ENCODE results near the gene MNT.

Gene MNT

DNA sequence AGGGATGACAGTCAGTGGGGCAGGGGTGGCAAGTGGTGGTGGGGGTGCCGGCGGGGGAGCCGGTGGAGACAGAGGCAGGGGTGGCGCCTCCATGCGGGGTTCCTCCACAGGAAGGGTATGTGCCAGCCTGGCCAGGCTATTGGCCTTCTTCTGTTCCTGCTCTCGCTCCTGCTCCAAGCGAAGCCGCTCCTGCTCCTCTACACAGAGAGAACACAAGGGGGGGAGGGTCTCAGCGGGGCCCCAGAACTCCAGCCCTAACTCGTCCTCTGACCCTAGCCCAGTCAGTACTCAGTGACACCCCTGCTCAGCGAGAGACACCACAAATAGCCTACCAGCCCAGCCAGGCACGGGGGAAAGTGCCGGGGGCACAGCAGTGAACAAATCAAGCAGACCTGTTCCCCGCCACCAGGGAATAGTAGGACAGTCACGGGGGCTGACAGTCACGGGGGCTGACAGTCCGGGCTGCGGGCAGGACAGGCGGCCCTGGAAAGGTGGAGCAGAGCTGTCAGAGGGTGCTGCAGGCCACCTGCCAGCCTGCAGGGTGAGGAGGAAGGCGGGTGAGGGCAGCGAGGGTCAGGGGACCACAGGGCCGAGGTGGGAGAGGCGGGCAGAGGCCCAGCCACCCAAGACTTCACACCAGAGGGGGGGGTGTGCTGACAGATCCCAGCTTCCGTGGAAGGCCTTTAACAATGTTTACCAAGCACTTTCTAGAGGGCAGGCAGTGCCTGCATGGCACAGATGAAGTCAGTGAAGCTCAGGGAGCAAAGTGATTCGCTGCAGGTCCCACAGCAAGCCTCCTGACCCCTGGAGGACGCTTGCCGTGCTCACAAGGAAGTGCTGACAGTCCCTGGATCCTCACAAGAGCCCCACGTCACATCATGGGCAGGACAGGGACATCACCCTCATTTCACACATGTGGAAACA is 5.3 kb downstream of the MNT start:
- DNase-seq, result no peak

GRCh38 chr17:2394775-2395201 is 6.1 kb downstream of the MNT start:
- DNase-seq, result no peak

- no peak for DNase-seq
Observed at GRCh38 chr17:2393954-2394749, 6.7 kb downstream of the MNT start.

DNA sequence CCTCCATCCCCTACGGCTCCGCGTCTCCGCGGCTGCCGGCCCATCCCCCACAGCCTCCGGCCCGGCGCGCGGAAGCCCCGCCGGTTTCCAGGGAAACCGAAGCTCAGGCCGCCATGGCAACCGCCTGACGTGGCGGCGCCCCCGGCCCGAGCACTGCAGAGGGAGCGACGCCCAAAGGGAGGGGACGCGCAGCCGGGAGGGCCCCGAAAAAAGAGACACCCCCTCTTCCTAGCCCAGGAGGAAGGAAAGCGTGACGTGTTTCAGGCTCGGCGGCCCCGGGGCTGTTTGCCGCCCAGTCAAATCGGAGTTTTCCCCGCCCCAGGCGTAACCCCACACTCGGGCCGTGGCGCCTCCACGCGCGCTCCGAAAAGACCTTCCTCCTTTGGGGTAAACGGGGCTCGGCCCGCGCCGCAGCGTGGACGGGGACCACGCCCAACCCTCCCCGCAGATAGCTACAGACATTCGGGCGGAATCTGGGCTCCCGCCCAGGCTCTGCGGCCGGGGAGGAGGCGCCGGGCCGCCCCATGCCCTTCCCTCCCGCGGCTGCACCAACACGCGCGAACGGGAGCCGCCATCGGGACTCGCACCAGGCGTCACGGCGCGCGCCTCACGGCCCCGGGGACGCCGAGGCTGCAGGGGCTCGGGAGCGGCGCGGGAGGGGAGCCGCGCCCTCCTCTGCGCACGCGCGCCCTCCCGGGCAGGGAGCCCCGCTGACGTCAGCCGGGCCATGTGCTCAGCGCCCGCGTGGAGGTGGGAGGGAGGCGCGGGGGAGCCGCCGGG is 7.5 kb downstream of the MNT start:
- peak; percentile 93 for DNase-seq

GRCh38 chr17:2392252-2393173 is 8.3 kb downstream of the MNT start:
- peak; percentile 93 for DNase-seq

DNA sequence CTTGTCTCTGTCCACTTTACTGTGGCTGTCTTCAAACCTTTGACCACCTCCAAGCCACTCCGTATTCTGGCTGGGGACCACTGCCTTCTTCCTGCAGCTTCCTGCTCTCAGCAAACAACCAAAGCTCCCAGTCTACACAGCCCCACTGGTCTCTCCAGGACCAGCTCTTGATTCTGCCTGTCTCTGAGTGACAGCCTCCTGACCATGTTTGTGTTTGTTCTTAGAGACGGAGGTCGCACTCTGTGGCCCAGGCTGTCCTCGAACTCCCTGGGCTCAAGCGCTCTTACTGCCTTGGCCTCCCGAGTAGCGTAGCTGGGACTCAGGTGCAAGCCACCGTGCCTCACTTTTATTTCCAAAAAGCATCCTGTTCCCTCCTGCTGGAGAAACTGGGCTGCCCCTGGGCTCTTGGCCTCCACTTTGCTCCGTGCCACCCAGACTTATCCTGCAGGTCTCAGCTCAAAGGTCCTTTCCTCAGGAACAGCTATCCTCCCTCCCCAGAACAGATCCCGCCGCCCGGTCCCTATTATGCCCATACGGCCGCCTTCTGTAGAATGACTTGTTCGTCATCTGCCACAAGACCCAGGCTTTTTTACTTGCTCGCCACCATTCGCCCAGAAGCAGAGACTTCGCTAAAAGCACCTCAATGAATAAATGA is 9.1 kb downstream of the MNT start:
- DNase-seq, result no peak

- DNase-seq, result no peak
Observed at GRCh38 chr17:2390199-2390836, 10.5 kb downstream of the MNT start.

GRCh38 chr17:2388683-2389055 is 12.2 kb downstream of the MNT start:
- DNase-seq, result no peak

- DNase-seq, result peak; percentile 78
Observed at GRCh38 chr17:2388020-2388682, 12.7 kb downstream of the MNT start.

DNA sequence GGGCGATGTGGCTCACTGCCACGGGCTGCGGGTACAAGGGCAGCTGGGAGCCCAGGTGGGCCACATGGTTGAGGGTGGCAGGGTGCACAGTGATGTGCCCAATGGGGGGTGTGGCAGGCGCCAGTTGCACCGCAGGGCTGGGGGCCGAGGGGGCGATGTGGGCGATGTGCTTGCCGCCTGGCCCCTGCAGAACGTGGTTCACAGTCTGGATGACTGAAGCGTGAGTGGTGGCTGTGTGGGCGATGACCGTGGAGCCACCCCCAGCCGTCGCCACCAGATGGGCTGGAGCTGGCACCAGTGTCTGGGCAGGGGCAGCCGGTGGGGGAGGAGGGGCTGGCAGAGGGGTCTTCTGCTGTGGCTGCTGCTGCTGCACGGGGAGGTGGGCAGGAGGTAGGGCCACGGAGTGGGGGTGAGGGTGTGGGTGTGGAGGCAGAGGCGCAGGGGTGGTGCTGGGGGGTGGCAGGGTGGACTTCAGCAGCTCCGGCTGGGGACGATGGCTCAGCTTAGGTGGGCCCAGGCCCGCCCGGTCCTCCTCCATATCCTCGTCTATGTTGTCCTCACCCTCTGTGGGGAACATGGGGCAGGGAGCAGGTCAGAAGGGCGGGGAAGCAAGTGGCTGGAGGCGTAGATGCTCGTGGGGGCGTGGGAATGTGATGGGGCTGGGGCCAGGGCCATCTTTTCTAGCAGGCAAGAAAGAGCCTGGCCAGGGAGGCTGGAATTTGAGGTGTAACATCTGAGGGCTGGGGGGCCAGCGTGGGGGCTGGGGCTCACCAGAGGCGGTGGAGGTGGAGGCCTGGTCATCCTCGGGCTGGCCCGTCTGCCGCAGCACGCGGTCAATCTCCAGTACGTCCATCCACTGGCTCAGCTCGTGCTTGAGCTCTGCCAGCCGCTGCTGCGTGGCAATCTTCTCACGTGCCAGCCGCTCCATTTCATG is 13.5 kb downstream of the MNT start:
- DNase-seq, result no peak

DNA sequence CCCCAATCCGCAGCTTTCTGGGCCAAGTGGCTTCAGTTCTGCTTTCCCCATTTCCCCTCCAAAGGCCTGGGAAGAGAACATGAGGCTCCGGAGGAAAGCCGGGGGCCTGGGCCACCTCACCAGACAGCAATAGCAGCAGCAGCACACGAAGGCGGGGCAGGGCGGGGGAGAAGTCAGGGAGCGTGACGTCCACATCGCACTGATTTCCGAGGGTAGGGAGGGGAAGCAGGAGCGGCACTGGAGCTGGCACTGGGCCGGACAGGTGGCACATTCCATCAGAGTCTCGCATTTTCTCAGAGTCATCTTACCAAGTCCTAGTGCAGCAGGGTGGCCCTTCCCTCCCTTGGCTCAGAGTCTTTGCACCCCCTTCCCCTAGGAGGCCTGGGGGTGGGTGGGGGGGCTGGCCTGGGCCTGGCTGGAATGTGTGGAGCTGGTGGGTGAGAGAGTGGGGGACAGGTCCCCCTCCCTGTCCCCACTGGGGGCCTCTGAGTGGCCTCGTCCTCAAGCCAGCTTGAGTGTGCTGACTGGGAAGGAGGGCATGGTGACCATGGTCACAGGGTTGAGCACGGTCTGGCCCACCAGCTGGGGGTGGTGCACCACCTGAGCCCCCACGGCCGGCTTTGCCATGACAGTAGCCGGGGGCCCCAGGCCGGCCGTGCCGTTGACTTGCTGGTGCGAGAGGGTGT is 14.3 kb downstream of the MNT start:
- DNase-seq, result no peak

- no peak for DNase-seq
Observed at GRCh38 chr17:2385240-2386210, 15.3 kb downstream of the MNT start.

GRCh38 chr17:2384439-2385127 is 16.3 kb downstream of the MNT start:
- DNase-seq, result no peak

- peak; percentile 46 for DNase-seq
Observed at GRCh38 chr17:2383628-2384167, 17.2 kb downstream of the MNT start.

GRCh38 chr17:2380950-2381649 is 19.8 kb downstream of the MNT start:
- no peak for DNase-seq
